OCI-LY3 (cell line): ENCODE data around the gene MAPK14.

Source experiments
- EZH2phosphoT487 ChIP-seq: fragments of 200-600 bp; shearing (Covaris generic); IDR thresholded peaks from 2 replicates; pipeline ENCODE4 v1.6.1; 2018; ENCODE audit warnings: antibody characterized with exemption, mixed run types, low read depth
- TF ChIP-seq, protein P1 (sequence below): fragments of 200-600, 300-600 bp; sonication (generic); IDR thresholded peaks from 2 replicates; pipeline ENCODE4 v1.5.1; 2014; ENCODE audit warnings: antibody characterized with exemption, low read length, low read depth

GRCh38 chr6:36020154-36020553, 7.5 kb upstream of the MAPK14 start:
- TF ChIP-seq, protein P1, sequence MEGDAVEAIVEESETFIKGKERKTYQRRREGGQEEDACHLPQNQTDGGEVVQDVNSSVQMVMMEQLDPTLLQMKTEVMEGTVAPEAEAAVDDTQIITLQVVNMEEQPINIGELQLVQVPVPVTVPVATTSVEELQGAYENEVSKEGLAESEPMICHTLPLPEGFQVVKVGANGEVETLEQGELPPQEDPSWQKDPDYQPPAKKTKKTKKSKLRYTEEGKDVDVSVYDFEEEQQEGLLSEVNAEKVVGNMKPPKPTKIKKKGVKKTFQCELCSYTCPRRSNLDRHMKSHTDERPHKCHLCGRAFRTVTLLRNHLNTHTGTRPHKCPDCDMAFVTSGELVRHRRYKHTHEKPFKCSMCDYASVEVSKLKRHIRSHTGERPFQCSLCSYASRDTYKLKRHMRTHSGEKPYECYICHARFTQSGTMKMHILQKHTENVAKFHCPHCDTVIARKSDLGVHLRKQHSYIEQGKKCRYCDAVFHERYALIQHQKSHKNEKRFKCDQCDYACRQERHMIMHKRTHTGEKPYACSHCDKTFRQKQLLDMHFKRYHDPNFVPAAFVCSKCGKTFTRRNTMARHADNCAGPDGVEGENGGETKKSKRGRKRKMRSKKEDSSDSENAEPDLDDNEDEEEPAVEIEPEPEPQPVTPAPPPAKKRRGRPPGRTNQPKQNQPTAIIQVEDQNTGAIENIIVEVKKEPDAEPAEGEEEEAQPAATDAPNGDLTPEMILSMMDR = no peak
- TF ChIP-seq EZH2phosphoT487 = no peak
